IMR-90 (cell line): ENCODE results near the gene TTC28. TPM values are rescaled to one million over a fixed set of nuclear protein-coding genes. Genes with fewer than 3 reads are reported as not detected.

Experiments
- ATAC-seq: fragments of 200-7000 bp; cut with Tn5 transposase; 2 replicates; pipeline ENCODE4 v1.9.1; 2020; ENCODE audit warnings: low read depth, mild to moderate bottlenecking, moderate library complexity
- BruUV-seq: library from RNA; stranded (reverse); fragments of 400-500 nt; replicated peaks from 2 replicates; lab custom pipeline; 2021; lab: Mats Ljungman, UMichigan
- CTCF ChIA-PET: fragments of 300-600 bp; formaldehyde crosslinking; extraction: SDS; loops from one replicate; lab custom pipeline; 2021; ENCODE audit warnings: antibody characterized with exemption; lab: Yijun Ruan, JAX
- POLR2A ChIA-PET: fragments of 300-600 bp; sonication (Branson Sonifier 250); formaldehyde crosslinking; loops from one replicate; lab custom pipeline; 2022; ENCODE audit warnings: antibody characterized with exemption; ENCODE audit not compliant: unreplicated experiment; lab: Charles Lee
- DNase-seq: peaks from one replicate; pipeline ENCODE4 v3.0.0; 2013
- H2AFZ ChIP-seq: replicated peaks from 2 replicates; pipeline ENCODE3; 2013; ENCODE audit warnings: low read length, mild to moderate bottlenecking; ENCODE audit not compliant: poor library complexity
- H2AK5ac ChIP-seq: 2 replicates; pipeline ENCODE4 v1.6.1; 2013; ENCODE audit warnings: low read depth, low read length, inconsistent platforms
- H2AK9ac ChIP-seq: replicated peaks from 2 replicates; pipeline ENCODE3; 2013; ENCODE audit warnings: mild to moderate bottlenecking, low read depth, low read length, moderate library complexity; ENCODE audit not compliant: poor library complexity
- H2BK120ac ChIP-seq: 2 replicates; pipeline ENCODE4 v1.6.1; 2013; ENCODE audit warnings: low read depth, low read length, inconsistent platforms
- H2BK15ac ChIP-seq: 3 replicates; pipeline ENCODE4 v1.6.1; 2013; ENCODE audit warnings: low read depth, low read length, inconsistent platforms
- H2BK20ac ChIP-seq: 2 replicates; pipeline ENCODE4 v1.6.1; 2013; ENCODE audit warnings: low read depth, mild to moderate bottlenecking, inconsistent platforms, low read length, moderate library complexity
- H2BK5ac ChIP-seq: 2 replicates; pipeline ENCODE4 v1.6.1; 2013; ENCODE audit warnings: mild to moderate bottlenecking, low read depth, low read length, inconsistent platforms; ENCODE audit not compliant: poor library complexity, severe bottlenecking
- H3K14ac ChIP-seq: replicated peaks from 2 replicates; pipeline ENCODE4 v1.6.1; 2013; ENCODE audit warnings: low read depth, low read length, inconsistent platforms
- H3K18ac ChIP-seq: 2 replicates; pipeline ENCODE4 v1.6.1; 2013; ENCODE audit warnings: low read depth, low read length, control low read depth
- H3K23ac ChIP-seq: 2 replicates; pipeline ENCODE4 v1.6.1; 2013; ENCODE audit warnings: low read depth, low read length, inconsistent platforms
- H3K27ac ChIP-seq: 2 replicates; pipeline ENCODE4 v1.5.1; 2013; ENCODE audit warnings: mild to moderate bottlenecking, control low read depth, low read length; ENCODE audit not compliant: insufficient read depth
- H3K27me3 ChIP-seq: 2 replicates; pipeline ENCODE4 v1.6.1; 2013; ENCODE audit warnings: low read length; ENCODE audit not compliant: control insufficient read depth, insufficient read depth
- H3K36me3 ChIP-seq: 2 replicates; pipeline ENCODE4 v1.6.1; 2013; ENCODE audit warnings: low read length, mixed read lengths; ENCODE audit not compliant: control insufficient read depth, insufficient read depth
- H3K4ac ChIP-seq: 2 replicates; pipeline ENCODE4 v1.6.1; 2013; ENCODE audit warnings: low read depth, low read length, inconsistent platforms
- H3K4me1 ChIP-seq: 2 replicates; pipeline ENCODE4 v1.6.1; 2013; ENCODE audit warnings: low read length, mixed read lengths; ENCODE audit not compliant: control insufficient read depth, insufficient read depth
- H3K4me2 ChIP-seq: 2 replicates; pipeline ENCODE4 v1.6.1; 2013; ENCODE audit warnings: low read depth, mild to moderate bottlenecking, control low read depth, low read length, moderate library complexity
- H3K4me3 ChIP-seq: 2 replicates; pipeline ENCODE4 v1.5.1; 2013; ENCODE audit warnings: low read depth, mild to moderate bottlenecking, control low read depth, low read length, moderate library complexity; ENCODE audit not compliant: insufficient read depth
- H3K56ac ChIP-seq: 2 replicates; pipeline ENCODE4 v1.6.1; 2013; ENCODE audit warnings: low read length, inconsistent platforms; ENCODE audit not compliant: insufficient read depth; ENCODE audit errors: extremely low read depth
- H3K79me1 ChIP-seq, 2 experiments: 2 replicates each; pipeline ENCODE4 v1.6.1; 2013; ENCODE audit warnings: low read length in 2 of 2, inconsistent platforms in 1 of 2, low read depth in 1 of 2
- H3K9ac ChIP-seq: 2 replicates; pipeline ENCODE4 v1.6.1; 2013; ENCODE audit warnings: low read depth, low read length, control low read depth
- H3K9me1 ChIP-seq: 2 replicates; pipeline ENCODE4 v1.6.1; 2013; ENCODE audit warnings: low read length, inconsistent platforms; ENCODE audit not compliant: insufficient read depth
- H3K9me3 ChIP-seq: 2 replicates; pipeline ENCODE4 v1.6.1; 2013; ENCODE audit warnings: low read length; ENCODE audit not compliant: control insufficient read depth, insufficient read depth
- H4K20me1 ChIP-seq: 2 replicates; pipeline ENCODE4 v1.6.1; 2013; ENCODE audit warnings: low read length, inconsistent platforms; ENCODE audit not compliant: insufficient read depth
- H4K5ac ChIP-seq: 2 replicates; pipeline ENCODE4 v1.6.1; 2013; ENCODE audit warnings: mild to moderate bottlenecking, low read depth, low read length, control low read depth
- H4K8ac ChIP-seq, 2 experiments: 2 replicates each; pipeline ENCODE4 v1.6.1; 2013; ENCODE audit warnings: low read depth in 2 of 2, low read length in 2 of 2, control low read depth in 1 of 2, inconsistent platforms in 1 of 2
- H4K91ac ChIP-seq: 2 replicates; pipeline ENCODE4 v1.6.1; 2013; ENCODE audit warnings: low read depth, low read length, inconsistent platforms; ENCODE audit not compliant: insufficient read depth
- BHLHE40 ChIP-seq: fragments of 150-350 bp; IDR thresholded peaks from 2 replicates; pipeline ENCODE4 v1.6.1; 2016; ENCODE audit warnings: mild to moderate bottlenecking, low read depth, low read length
- CEBPB ChIP-seq: IDR thresholded peaks from 2 replicates; pipeline ENCODE4 v1.6.1; 2012; ENCODE audit warnings: low read depth, low read length, improper control_type of control experiment
- CHD1 ChIP-seq: IDR thresholded peaks from 2 replicates; pipeline ENCODE4 v1.6.1; 2012; ENCODE audit warnings: low read depth, low read length, improper control_type of control experiment
- CTCF ChIP-seq: conservative IDR thresholded peaks from 2 replicates; pipeline ENCODE4 v1.5.1; 2012; ENCODE audit warnings: mild to moderate bottlenecking, low read depth, low read length, improper control_type of control experiment
- ELK1 ChIP-seq: fragments of 150-350 bp; IDR thresholded peaks from 2 replicates; pipeline ENCODE4 v1.6.1; 2016; ENCODE audit warnings: low read depth, mild to moderate bottlenecking, low read length, moderate library complexity, borderline replicate concordance
- FOS ChIP-seq: fragments of 150-350 bp; IDR thresholded peaks from 2 replicates; pipeline ENCODE4 v1.6.1; 2016; ENCODE audit warnings: low read depth, low read length
- MAFK ChIP-seq: IDR thresholded peaks from 2 replicates; pipeline ENCODE4 v1.6.1; 2012; ENCODE audit warnings: low read depth, low read length, improper control_type of control experiment
- MAZ ChIP-seq: IDR thresholded peaks from 2 replicates; pipeline ENCODE4 v1.6.1; 2012; ENCODE audit warnings: low read depth, mild to moderate bottlenecking, low read length, improper control_type of control experiment, moderate library complexity, borderline replicate concordance
- MXI1 ChIP-seq: IDR thresholded peaks from 2 replicates; pipeline ENCODE4 v1.6.1; 2012; ENCODE audit warnings: low read depth, mild to moderate bottlenecking, low read length, moderate library complexity, borderline replicate concordance
- NFE2L2 ChIP-seq: fragments of 150-350 bp; IDR thresholded peaks from 2 replicates; pipeline ENCODE4 v1.6.1; 2016; ENCODE audit warnings: low read depth, mild to moderate bottlenecking, low read length
- POLR2A ChIP-seq: IDR thresholded peaks from 2 replicates; pipeline ENCODE4 v1.6.1; 2012; ENCODE audit warnings: mild to moderate bottlenecking, low read depth, low read length
- RAD21 ChIP-seq: IDR thresholded peaks from 2 replicates; pipeline ENCODE4 v1.6.1; 2012; ENCODE audit warnings: low read length, improper control_type of control experiment
- RCOR1 ChIP-seq: IDR thresholded peaks from 2 replicates; pipeline ENCODE4 v1.6.1; 2012; ENCODE audit warnings: mild to moderate bottlenecking, low read length, improper control_type of control experiment; ENCODE audit not compliant: insufficient replicate concordance
- RFX5 ChIP-seq: IDR thresholded peaks from 2 replicates; pipeline ENCODE4 v1.8.0; 2012; ENCODE audit warnings: low read depth, mild to moderate bottlenecking, low read length, moderate library complexity
- SMC3 ChIP-seq: fragments of 150-350 bp; IDR thresholded peaks from 2 replicates; pipeline ENCODE4 v1.6.1; 2016; ENCODE audit warnings: low read depth, mild to moderate bottlenecking, antibody characterized with exemption, low read length, moderate library complexity
- WGBS, 2 experiments: methylation state at CpG; one replicate each; pipeline versions ENCODE4 v1.1.5 to v1.1.7; 2013; ENCODE audit warnings: missing lambda C conversion rate in 2 of 2; ENCODE audit not compliant: insufficient read length in 1 of 2; ENCODE audit errors: extremely low coverage in 2 of 2; 5-methylcytosine and 5-hydroxymethylcytosine counted together
- dilution Hi-C: fragments of 300-500 bp; cut with HindIII; formaldehyde crosslinking; loops from one replicate; pipeline ENCODE4 v1.14.3; 2018; ENCODE audit warnings: low sequenced_read_pairs; ENCODE audit not compliant: unreplicated experiment
- in situ Hi-C: fragments of 300-500 bp; cut with MboI; formaldehyde crosslinking; loops from 3 replicates; pipeline ENCODE4 v1.14.3; 2019; ENCODE audit warnings: low sequenced_read_pairs, inconsistent platforms, mixed read lengths
- intact Hi-C: fragments of 100-400 bp; cut with micrococcal nuclease; formaldehyde crosslinking; loops from 2 replicates; pipeline ENCODE4 v1.10.0; 2022
- polyA plus RNA-seq, 3 experiments: library from polyadenylated mRNA; depleted of rRNA; stranded (reverse); fragments of >200 nt; gene quantifications; 2 replicates each; pipeline ENCODE4 v1.2.3, GENCODE V29; 2012; ENCODE audit warnings: low replicate concordance in 1 of 3
- total RNA-seq: library from RNA; depleted of rRNA; stranded (reverse); fragments of >200 nt; gene quantifications from 2 replicates; pipeline ENCODE4 v1.2.3, GENCODE V29; 2012
- TF ChIP-seq, protein P1 (sequence below): fragments of 150-350 bp; IDR thresholded peaks from 2 replicates; pipeline ENCODE4 v1.6.1; 2017; ENCODE audit warnings: mild to moderate bottlenecking, antibody characterized with exemption, low read length, low read depth

The TTC28 gene
- total and polyA plus RNA-seq, 2 of the 4 experiments (the other 2 are of a cell fraction) = 5.6 to 13.3 TPM

DNA sequence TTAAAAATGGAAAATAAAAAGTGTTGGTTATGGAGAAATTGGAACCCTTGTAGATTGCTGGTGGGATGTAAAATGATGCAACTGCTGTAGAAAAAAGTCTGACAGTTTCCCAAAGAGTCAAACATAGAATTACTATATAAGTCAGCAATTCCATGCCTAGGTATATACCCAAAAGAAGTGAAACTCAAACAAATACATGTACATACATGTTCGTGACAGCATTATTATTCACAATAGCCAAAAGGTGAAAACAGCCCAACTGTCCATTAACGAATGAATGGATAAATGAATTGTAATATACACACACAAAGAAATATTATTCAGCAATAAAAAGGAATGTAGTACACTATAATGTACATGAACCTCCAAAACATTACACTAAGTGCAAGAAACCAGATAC, 116.0 kb downstream of the TTC28 start:
- POLR2A ChIA-PET = no interaction called here

More for the DNA sequence above, 116.0 kb downstream of the TTC28 start:
- H3K4me3 ChIP-seq = no peak overlapping the region
- no peak overlapping the region for H2AFZ ChIP-seq
- intact Hi-C loops (no loop called here), dilution Hi-C loops (no loop called here), in situ Hi-C loops (no loop called here)
- H3K56ac ChIP-seq = no peak overlapping the region
- H2BK20ac ChIP-seq = no peak overlapping the region
- H3K27ac ChIP-seq = no peak overlapping the region
- H2BK120ac ChIP-seq = no peak overlapping the region
- no peak overlapping the region for H3K9ac ChIP-seq
- H3K36me3 ChIP-seq = no peaks in the 10 kb centered on the region
- no peak overlapping the region for H2AK9ac ChIP-seq
- no peak overlapping the region for H4K5ac ChIP-seq
- H3K4me2 ChIP-seq = no peak overlapping the region
- CTCF ChIA-PET = no interaction called here
- H3K9me3 ChIP-seq = no peaks in the 10 kb centered on the region
- WGBS, 2 experiments = no CpG with 5 or more reads among the region's 2 CpGs
- H3K79me1 ChIP-seq = peaks cover 11 to 12% of the 10 kb centered on the region in 2 experiments; a peak in 2 of 4 replicates
- peaks cover 2% of the 10 kb centered on the region; the same call in 1 of the 2 replicates for H3K4me1 ChIP-seq
- H2AK5ac ChIP-seq = no peak overlapping the region
- no peak overlapping the region for H2BK15ac ChIP-seq
- H4K20me1 ChIP-seq = peaks cover 7% of the 10 kb centered on the region; the same call in 1 of the 2 replicates
- no peak for TF ChIP-seq BHLHE40
- no peak for TF ChIP-seq NFE2L2
- no peak for TF ChIP-seq CEBPB
- TF ChIP-seq MAFK = no peak
- no peak for TF ChIP-seq CHD1
- no peak for TF ChIP-seq RAD21
- TF ChIP-seq MXI1 = no peak
- no peak for TF ChIP-seq FOS
- TF ChIP-seq RFX5 = no peak
- TF ChIP-seq RCOR1 = no peak
- no peak for TF ChIP-seq CTCF
- TF ChIP-seq MAZ = no peak
- TF ChIP-seq SMC3 = no peak
- TF ChIP-seq ELK1 = no peak
- no peak for TF ChIP-seq POLR2A
- TF ChIP-seq, protein P1, sequence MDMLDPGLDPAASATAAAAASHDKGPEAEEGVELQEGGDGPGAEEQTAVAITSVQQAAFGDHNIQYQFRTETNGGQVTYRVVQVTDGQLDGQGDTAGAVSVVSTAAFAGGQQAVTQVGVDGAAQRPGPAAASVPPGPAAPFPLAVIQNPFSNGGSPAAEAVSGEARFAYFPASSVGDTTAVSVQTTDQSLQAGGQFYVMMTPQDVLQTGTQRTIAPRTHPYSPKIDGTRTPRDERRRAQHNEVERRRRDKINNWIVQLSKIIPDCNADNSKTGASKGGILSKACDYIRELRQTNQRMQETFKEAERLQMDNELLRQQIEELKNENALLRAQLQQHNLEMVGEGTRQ = no peak
- no peak overlapping the region for H4K91ac ChIP-seq
- H3K18ac ChIP-seq = no peak overlapping the region
- H3K9me1 ChIP-seq = peaks cover 3% of the 10 kb centered on the region; the same call in 1 of the 2 replicates
- no peak overlapping the region for H3K4ac ChIP-seq
- H3K14ac ChIP-seq = no peak overlapping the region
- H2BK5ac ChIP-seq = no peak overlapping the region
- no peak overlapping the region for H3K23ac ChIP-seq
- H3K27me3 ChIP-seq = no peaks in the 10 kb centered on the region
- no peak overlapping the region for H4K8ac ChIP-seq
- ATAC-seq (no peak), DNase-seq (no peak)
- BruUV-seq = no TSS peak
